ENCODE measurements around the gene DESI1.

DESI1 gene

DNA sequence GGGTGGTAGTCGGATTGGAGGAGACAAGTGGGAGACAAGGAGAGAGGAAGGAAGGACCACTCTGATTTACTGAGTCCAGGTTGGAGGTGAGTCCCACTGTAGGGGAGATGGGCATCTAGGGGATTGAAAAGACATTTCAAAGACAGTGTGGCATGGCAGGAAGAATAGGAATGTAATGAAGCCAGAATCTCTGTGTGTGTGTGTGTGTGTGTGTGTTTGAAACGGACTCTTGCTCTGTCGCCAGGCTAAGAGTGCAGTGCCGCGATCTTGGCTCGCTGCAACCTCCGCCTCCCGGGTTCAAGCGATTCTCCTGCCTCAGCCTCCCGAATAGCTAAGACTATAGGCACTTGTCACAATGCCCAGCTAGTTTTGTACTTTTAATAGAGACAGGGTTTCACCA is 64.3 kb downstream of the DESI1 start:
- no peak for ATAC-seq

- ATAC-seq: no peak
Measured at GRCh38 chr22:41555325-41555982, 65.4 kb downstream of the DESI1 start.

DNA sequence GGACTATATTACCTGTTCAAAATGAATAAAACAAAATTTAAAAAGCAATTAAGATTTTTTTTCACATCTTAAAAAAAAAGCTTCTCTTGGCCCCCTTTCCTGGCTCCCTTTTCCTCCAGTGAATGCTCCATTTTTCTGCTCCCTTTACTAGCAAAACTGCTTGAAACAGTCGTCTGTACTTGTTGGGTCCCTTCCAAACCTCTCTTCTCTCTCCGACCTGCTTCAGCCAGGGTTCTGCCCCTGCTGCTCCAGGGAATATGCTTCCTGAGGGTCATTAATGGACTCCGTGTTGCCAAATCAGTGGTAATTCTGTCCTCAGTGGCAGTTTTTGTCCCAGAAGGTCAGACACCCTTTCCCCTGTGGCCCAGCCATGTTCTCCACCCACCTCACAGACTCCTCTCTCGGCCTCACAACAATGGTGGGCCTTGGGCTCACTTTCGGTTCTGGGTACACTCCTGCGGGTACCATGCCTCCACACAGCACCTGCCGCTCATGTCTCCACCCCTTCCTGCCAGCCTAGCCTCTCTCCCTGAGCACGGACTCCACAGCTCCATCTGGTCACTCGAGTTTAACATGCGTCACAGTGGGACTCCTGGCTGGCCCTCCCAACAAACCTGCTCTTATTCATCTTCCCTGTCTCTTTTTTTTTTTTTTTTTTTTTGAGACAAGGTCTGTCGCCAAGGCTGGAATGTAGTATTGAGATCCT is 68.8 kb downstream of the DESI1 start:
- no peak for ATAC-seq

DNA sequence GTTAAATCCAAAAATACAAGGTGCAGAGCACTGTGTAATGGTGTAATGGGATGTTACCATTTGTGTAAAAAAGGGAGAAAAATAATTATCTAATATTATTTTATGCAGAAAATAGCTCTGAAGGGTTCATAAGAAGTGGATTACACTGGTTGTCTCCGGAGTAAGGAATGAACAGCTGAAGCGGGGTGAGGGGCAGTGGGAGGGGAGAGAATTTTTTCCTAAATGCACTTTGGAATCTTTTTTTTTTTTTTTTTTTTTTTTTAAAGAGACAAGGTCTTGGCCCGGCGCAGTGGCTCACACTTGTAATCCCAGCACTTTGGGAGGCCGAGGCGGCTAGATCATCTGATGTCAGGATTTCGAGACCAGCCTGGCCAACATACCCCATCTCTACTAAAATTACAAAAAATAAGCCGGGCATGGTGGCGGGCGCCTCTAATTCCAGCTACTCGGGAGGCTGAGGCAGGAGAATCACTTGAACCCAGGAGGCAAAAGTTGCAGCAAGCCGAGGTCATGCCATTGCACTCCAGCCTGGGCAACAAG is 69.8 kb downstream of the DESI1 start:
- no peak for ATAC-seq

DNA sequence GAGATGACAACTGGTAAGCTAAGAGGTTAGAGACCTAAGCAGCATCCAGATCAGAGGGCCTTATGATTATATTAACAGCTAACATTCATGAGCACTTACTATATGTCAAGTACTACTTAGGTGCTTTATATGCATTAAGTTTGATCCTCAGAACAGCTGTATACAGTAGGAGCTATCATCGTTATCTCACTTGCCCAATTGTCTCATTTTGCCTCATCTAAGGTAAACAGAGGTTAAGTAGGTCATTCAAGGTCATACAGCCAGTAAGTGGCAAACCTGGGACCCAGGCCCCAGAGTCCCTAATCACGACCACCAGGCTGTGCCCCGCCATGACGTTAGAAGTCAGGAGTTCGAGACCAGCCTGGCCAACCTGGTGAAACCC is 72.0 kb downstream of the DESI1 start:
- ATAC-seq: no peak
